ENCODE data around the gene C11orf52.

DNA sequence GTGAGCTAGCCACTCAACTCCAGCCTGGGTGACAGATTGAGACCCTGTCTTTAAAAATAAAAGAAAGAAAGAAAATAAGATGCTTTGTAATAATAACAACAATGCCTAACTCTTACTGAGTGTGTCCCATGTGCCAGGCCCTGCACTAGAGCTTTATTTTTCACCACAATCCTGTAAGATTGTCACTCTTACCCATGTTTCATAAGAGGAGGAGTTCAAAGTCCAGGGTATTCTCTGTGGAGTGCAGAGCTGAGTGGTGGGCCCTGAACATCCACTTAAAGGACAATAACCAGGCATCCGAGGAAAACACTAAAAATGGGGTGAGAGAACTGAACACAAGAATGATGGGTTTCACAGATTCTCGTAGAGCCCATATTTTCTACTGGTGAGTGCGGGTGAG is 925 bp upstream of the C11orf52 start:
- TF ChIP-seq TAF1 (IDR thresholded peaks at IDR 0.05; ENCODE audit: low read depth, low read length) (no peak), POLR2AphosphoS5 (IDR thresholded peaks at IDR 0.05; ENCODE audit: low read depth, low read length) (no peak), POLR2A (IDR thresholded peaks at IDR 0.05; ENCODE audit: low read depth, low read length) (no peak), PAX5 (IDR thresholded peaks at IDR 0.05; ENCODE audit: insufficient read depth, low read length, severe bottlenecking) (no peak), SPI1 (IDR thresholded peaks at IDR 0.05; ENCODE audit: low read depth, low read length) (no peak)
